COLO668 (cell line): ENCODE results near the gene ATN1.

Source experiments
- DNase-seq: peaks from one replicate; lab custom pipeline; 2025; ENCODE audit not compliant: unreplicated experiment; lab: John Stamatoyannopoulos, UW

The ATN1 gene

DNA sequence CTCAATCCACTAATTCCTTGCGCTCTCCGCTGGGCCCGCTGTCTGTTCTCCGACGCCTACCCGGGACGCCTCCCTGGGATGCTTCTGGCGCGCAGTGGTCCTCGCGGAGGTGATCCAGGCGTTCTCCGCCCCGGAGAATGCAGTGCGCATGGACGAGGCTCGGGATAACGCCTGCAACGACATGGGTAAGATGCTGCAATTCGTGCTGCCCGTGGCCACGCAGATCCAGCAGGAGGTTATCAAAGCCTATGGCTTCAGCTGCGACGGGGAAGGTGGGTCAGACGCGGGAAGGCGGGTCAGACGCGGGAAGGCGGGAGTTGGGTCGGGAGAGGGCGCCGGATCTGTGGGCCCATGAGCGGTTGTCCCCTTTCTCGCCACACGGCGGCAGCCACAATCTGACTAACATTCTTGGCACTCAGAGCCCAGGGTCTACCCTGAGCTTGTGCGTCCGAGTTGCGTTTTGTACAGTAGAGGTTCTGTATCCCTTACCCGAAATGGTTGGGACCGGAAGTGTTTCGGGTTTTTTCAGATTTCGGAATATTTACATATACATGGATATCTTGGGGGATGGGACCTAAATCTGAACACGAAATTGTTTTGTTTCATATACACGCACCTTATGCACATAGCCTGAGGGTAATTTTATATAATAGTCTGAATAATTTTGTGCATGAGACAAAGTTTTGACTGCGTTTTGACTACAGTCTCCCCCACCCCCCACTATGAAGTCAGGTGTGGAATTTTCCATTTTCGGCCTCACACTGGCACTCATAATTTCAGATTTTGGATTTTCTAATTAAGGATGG, 16.8 kb downstream of the ATN1 start:
- peak; percentile 90 for DNase-seq

DNA sequence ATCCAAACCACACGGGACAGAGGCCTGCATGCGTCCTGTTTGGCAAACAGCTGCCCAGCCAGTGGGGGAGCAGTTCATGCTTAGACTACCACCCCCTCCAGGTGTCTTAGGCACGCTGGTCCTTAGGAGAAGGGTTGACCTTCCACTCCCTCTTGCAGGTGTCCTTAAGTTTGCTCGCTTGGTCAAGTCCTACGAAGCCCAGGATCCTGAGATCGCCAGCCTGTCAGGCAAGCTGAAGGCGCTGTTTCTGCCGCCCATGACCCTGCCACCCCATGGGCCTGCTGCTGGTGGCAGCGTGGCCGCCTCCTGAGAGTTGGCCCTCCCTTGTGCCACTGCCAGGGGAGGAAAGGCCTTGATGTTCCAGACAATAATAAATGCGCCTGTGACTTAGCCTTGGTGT, 17.9 kb downstream of the ATN1 start:
- DNase-seq = peak; percentile 16

DNA sequence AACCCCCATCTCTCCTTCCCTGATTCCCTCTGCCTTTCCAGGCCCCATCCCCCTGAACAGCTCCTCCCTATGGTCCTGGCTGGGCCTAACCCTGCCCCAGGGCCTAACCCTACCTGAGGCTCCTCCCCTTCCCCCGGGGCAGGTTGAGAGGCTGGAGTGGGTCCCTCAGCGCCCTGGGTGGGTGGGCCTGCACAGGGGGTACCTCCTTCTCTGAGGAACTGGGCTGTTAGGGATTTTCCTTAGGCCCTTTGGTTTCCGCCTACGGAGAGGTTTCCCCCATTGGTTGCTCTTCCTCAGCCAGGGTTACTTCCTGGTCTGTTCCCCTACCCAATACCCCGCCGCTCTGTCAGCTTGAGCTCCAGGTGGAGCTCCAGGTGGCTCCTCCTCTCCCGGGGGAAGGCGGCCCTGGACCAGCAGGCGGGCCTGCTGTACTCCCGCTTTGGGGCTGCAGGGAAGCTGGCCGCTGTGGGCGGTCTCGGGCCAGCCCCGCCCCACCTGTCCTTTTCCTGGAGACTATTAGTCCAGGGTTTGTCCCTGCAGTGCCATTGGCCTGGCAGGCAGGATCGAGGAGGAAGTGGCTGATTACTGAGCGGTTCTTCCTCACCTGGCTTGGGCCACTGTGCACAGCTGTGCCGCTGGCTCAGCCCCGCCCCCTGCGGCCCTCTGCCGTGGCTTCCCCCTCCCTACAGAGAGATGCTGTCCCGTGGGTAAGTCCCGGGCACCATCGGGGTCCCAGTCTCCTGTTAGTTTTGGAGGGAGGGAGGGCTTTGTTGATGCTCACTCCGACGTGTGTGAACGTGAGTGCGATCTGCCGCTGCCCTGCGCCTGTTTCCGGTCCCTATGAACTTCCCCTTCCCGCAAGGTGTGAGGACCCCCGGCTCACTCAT, 18.5 kb downstream of the ATN1 start:
- peak; percentile 94 for DNase-seq

DNA sequence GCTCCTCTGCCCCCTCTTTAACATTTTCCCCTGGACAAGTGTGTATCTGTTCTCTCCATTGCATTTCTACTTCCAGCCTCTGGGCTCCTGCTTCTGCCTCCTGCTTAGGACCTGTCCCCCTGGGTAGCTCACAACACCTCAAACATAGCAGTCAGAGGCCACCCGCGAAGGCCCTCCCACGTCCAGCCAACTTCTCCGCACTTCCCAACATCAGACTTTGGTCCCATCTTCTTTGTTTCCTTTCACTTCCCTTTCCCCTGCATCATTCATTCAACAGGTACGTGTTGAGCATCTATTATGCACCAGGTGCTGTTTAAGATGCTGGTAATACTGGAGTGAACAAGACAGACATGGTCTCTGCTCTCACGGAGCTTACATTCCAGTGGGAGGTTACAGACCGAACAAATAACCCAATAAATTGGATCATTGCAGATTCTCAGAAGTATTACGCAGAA, 19.2 kb downstream of the ATN1 start:
- no peak for DNase-seq

DNA sequence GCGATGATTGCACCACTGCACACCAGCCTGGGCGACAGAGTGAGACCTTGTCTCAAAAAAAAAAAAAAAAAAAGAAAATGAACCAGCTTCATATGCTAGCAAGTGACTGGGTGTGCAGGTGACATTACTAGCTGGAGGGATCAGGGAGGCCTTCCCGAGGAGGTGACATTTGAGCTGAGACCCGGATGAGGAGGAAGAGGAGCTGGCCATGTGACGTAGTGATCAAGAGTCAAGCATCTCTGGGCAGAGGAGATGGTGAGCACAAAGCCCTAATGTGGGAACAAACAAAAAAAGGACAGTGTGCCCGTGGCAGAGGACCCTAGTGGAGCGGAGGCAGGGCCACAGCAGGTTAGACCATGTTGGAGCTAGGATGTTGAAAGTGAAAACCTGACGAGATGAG, 19.9 kb downstream of the ATN1 start:
- DNase-seq = no peak

DNA sequence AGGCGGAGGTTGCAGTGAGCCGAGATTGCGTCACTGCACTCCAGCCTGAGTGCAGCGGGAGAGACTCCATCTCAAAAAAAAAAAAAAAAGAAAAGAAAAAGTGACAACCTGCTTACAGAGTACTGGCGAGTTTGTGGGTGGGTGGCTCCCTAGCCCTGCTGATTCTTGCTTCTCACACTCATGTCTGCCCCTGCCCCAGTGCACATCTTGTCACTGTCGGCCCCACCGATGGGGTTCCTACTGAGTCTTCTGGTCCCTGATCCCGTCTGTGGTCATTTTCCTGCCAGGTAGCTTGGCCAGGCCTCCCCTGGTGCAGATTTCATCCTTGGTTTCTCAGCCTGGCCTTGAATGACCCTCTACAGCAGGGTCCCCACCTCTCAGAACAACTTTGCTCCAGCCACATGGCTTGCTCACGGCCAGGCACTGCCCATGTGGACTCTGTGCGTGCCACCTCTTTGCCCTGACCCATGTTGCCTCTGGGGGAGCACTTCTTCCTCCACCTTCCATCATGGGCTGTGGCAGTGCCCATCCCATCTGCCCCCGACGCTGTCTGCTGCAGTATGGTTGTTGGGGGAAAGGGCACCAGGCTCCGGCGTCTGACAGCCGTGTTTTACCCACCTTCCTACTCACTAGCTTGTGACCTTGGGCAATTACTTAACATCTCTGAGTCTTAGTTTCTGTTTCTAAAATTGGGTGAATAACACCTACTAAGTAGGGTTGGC, 21.3 kb downstream of the ATN1 start:
- no peak for DNase-seq

DNA sequence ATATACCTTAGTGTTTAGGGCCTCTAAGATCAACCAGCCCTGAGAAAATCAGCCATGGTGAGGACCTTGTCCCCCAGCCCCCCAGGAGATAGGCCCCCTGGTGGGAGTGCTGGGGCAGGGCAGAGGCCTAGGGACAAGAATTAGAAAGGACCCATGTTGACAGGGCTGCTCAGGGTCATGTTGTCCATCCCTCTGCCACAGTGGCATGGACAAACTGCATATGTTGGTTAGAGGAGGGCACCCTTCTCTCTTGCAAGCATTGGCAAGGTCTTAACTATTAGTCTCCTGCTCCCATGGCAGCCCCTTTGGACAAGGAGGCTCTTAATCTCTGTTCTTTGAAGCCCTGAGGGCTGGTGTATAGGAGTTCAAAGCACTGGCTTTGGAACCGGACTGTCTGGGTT, 22.6 kb downstream of the ATN1 start:
- DNase-seq = no peak

DNA sequence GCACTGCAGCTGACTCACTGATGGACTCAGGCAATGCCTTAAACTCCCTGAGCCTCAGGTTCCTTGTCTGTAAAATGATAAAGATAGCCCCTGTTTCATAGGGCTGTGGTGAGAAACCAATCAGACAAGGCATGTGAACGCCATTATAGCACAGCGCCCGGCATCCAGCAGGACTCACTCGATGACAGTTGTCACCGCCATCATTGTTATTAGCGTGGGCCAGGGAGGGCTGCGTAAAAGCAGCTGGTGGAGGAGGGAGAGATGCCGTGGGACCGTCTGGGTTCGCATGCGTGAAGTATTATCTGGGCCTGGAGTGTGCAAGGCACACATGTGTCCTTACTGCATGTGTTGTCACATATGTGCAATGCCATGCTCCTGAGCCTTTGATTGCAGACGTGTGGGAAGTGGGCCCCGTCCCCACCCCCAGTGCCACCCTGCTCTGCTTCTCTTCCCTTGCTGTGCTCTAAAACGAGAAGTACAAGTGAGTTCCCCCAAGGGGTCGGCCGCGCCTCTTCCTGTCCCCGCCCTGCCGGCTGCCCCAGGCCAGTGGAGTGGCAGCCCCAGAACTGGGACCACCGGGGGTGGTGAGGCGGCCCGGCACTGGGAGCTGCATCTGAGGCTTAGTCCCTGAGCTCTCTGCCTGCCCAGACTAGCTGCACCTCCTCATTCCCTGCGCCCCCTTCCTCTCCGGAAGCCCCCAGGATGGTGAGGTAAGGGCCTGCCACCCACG, 23.2 kb downstream of the ATN1 start, which contains the start of gene PTPN6:
TSS of gene PTPN6 (plus strand) at position 546 of the 730 bp plus-strand sequence. CDS start at position 703, 157 bp downstream.
- DNase-seq = no peak

DNA sequence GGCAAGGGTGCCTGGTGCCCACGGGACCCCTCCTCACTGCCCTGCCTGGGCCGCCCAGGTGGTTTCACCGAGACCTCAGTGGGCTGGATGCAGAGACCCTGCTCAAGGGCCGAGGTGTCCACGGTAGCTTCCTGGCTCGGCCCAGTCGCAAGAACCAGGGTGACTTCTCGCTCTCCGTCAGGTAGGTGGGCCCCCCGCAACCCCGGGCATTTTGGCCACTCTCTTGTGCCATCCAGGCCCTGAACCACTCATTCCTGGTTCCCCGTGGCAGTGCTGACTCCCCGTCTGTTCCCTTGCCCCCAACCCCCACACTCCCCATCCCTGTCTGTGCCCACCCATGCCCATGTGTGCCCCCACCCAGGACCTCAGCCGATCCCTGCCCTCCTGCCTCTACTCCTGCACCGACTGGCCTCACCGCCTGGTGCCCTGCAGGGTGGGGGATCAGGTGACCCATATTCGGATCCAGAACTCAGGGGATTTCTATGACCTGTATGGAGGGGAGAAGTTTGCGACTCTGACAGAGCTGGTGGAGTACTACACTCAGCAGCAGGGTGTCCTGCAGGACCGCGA, 23.9 kb downstream of the ATN1 start:
- no peak for DNase-seq

DNA sequence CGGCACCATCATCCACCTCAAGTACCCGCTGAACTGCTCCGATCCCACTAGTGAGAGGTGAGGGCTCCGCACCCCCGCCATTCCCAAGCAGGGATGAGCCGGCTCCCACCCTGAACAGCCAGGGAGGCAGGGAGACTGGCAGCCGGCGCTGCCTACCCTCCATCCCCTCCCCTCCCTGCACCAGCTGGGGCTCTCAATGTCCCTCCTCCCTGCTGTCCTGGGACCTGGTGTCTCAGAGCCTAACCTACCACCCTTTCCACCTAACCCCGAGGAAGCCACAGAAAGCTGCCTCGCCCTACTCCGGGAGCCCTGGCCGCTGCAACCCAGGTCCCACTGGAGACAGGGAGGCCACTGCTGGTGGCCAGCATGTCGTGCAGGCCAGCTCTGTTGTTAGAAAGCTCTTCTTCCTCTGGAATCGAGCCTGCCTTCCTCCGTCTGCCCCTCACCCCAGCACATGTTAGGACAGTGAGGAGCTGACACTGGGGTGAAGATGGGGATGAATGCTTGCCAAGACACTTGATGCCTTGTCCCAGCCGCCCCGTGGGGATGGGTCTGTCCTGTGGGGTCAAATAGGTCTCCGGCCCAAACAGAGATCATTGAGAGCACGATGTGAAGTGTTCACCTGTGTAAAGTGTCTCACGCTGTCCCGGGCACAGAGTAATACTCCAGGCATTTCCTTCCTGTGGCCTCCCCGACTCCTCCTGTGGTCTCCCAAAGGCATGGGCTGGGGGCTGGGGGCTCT, 24.5 kb downstream of the ATN1 start:
- no peak for DNase-seq

DNA sequence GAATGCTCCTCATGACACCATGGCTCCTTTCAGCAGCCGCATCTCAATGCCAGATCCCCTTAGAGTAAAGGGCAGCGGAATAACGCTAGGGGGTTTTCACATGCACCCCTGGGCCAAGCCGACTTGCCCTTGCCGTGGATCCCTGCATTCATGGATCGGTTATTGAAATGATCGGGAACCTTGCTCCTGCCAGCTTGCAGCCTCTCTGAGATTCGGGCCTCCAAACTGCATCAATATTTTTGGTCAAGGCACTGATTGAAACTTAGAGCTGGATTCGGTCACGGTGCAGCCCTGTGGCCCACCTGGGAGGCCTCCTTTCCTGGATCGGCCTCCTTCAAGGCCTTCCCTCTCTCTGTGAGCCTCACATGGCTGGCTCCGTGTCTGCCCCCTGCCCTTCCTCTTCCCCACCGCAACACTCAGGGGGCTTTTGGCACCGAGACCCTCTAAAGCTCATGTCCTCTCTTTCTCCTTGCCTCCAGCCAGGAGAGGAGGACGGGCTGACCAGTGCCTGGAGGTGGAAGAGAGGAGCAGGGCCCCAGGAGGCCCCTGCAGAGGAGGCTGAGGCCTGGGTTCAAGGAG, 25.2 kb downstream of the ATN1 start:
- DNase-seq = no peak

DNA sequence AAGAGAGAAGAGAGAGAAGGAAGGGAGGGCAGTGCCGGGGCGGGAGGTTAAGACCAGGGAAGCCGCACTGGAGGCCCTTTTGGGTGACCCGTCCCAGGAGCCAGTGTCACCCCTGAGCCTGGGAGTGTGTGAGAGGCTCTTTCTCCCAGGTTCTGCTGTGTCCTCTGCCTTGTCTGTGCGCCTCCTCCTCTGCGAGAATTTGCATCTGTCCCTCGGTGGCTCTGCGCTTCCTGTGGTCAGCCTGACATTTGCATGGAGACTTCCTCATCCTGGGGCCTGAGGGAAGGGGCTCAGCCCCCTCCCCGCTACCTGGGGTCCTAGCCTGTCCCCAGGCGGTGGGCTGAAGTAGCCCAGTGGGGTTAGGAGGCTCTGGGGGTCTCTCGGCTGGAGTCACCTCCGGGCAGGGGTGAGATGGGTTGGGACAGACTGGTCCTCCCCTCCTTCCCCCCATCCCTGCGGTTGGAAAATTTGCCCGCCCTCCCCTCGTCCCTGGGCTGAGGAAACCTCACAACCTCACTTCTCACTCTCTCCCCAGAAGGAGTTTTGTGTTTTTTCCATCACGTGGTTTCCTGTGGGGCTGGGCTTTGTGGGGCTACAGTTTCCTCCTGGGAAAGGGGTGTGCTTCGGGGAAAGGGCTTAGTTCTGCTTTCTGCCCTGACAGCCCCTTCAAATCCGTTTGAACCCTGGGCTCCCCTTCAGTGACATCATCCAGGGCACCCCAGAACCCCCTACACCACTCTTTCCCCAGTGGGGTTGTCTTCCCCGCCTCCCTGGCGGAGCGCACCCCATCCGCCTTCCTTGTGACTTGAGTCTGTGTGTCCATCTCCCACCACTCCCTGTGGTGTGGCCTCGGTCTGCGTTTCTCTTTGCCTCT, 25.9 kb downstream of the ATN1 start:
- no peak for DNase-seq

DNA sequence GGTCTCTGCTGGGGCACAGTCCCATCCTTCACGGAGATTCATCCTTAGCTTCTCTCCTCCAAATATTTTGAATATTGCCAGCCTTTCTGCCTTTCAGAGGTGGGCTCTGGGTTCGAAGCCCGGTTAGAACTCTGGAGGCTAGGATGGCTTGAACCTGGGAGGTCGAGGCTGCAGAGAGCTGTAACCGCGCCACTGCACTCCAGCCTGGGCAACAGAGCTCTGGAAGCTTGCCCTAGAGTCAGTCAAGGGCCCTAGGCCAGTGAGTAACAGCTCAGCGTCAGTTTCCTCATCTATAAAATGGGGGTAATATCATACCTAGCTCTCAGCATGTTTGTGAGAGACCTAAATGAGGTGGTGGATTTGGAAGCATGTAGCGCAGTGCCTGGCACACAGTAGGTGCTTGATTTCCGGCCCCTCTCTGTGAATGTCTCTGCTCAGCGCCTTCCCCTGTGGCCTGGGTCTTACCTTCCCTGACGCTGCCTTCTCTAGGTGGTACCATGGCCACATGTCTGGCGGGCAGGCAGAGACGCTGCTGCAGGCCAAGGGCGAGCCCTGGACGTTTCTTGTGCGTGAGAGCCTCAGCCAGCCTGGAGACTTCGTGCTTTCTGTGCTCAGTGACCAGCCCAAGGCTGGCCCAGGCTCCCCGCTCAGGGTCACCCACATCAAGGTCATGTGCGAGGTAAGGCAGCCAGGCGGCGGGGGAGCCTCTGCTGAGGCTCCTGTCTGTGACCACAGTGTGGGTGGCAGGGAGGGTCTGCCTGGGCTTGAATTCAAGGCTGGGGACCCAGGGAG, 26.8 kb downstream of the ATN1 start:
- DNase-seq = no peak

DNA sequence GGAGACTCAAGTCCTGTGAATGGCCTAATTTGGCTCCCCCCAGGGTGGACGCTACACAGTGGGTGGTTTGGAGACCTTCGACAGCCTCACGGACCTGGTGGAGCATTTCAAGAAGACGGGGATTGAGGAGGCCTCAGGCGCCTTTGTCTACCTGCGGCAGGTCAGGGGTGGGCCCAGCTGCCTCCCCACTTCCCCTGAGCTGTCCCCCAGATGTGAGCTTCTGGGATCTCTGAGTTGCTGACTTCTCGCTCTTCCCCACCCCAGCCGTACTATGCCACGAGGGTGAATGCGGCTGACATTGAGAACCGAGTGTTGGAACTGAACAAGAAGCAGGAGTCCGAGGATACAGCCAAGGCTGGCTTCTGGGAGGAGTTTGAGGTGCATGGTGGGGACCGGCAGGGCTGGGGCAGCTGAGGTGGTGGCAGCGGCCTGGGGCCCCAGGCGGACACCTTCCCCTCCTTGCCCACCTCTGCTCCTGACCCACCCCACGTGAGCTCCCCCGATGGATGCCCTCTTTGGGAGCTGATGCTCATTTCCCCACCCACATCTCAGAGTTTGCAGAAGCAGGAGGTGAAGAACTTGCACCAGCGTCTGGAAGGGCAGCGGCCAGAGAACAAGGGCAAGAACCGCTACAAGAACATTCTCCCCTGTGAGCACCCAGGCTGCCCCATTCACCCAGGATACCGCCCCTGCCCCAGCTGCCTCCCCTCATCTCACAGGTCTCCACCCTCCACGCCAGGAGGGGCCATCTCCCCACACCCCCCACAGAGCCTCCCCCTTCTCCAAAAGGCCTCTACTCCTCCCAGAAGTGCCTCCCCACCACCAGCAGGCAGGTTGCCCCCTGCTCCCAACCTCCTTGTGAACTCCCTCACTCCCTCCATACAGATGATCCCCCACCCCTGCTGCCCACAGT, 27.6 kb downstream of the ATN1 start:
- DNase-seq = no peak

DNA sequence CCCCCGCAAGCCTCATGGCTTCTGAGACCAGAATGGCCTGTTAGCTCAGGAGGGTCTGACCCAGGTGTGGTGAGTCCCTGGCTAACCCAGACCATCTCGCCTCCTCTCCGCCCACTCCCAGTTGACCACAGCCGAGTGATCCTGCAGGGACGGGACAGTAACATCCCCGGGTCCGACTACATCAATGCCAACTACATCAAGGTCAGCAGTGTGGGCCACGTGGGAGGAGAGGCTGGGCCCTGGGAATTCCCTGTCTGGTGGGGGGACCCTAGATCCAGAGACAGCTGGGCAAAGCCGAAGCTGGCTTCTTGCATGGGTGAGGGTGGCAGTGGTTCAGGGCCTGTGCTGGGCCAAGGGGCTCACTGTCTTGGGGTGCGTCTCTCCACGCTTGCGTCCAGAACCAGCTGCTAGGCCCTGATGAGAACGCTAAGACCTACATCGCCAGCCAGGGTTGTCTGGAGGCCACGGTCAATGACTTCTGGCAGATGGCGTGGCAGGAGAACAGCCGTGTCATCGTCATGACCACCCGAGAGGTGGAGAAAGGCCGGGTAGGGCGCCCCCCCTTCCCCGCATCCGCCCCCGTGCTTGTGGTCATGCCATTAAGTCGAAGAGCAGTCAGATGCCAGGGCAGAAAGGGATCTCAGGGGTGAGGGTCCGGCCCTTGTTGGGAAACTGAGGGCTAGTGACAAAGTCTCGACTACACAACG, 28.4 kb downstream of the ATN1 start:
- DNase-seq = no peak

DNA sequence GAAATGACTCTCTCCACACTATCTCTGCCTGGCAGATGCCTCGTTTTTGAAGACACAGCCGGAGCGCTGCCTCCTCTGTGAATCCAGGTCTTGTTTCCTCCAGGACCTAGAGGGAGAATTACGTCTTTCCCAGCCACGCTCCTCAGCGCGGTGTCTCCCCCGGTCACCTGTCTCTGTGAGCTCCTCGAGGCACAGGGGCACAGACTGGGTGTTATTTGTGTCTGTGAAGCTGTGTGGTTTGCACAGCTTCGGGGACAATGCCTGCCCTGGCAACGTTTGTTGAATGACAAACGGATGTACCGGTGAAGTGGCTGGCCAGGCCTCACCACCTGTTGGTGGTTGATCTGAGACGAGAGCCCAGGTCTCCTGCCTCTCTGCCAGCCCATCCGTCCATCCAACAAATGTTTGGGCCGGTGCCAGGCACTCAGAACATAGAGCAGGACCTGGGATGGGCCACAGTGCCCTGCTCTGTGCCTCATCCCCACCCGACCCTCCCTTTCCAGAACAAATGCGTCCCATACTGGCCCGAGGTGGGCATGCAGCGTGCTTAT, 29.5 kb downstream of the ATN1 start:
- DNase-seq = no peak
